Suprapubic skin (tissue), 4 donors: ENCODE results near the gene C2CD2L. TPM values are rescaled to one million over a fixed set of nuclear protein-coding genes. Genes with fewer than 3 reads are reported as not detected.

Experiments used
- DNase-seq, 2 donors: peaks; one replicate each; pipeline ENCODE4 v3.0.0-alpha.2; 2019; ENCODE audit warnings: low spot score in 2 of 2
- H3K27ac ChIP-seq: fragments of 200-600 bp; sonication (generic); one replicate; pipeline ENCODE4 v1.5.1; 2019
- H3K27me3 ChIP-seq: fragments of 200-600 bp; sonication (generic); one replicate; pipeline ENCODE4 v1.5.1; 2019
- H3K36me3 ChIP-seq: fragments of 200-600 bp; sonication (generic); one replicate; pipeline ENCODE4 v1.5.1; 2019
- H3K4me1 ChIP-seq: fragments of 200-600 bp; sonication (generic); one replicate; pipeline ENCODE4 v1.5.1; 2019
- H3K4me3 ChIP-seq: fragments of 200-600 bp; sonication (generic); one replicate; pipeline ENCODE4 v1.5.1; 2019; ENCODE audit warnings: mild to moderate bottlenecking
- H3K9me3 ChIP-seq: fragments of 200-600 bp; sonication (generic); one replicate; pipeline ENCODE4 v1.5.1; 2019
- EP300 ChIP-seq: sonication (generic); formaldehyde crosslinking; IDR thresholded peaks from one replicate; pipeline ENCODE4 v1.6.1; 2017; ENCODE audit warnings: antibody characterized with exemption
- POLR2A ChIP-seq, 2 donors: fragments of 450-650 bp; IDR thresholded peaks; one replicate each; pipeline ENCODE4 v1.6.1; 2017; ENCODE audit warnings: antibody characterized with exemption in 2 of 2, mild to moderate bottlenecking in 2 of 2, moderate library complexity in 2 of 2
- POLR2AphosphoS5 ChIP-seq, 3 donors: sonication (generic); formaldehyde crosslinking; IDR thresholded peaks; one replicate each; pipeline ENCODE4 v1.6.1; 2017; ENCODE audit warnings: antibody characterized with exemption in 3 of 3
- WGBS: methylation state at CpG from one replicate; pipeline ENCODE4 v1.1.5; 2018; 5-methylcytosine and 5-hydroxymethylcytosine counted together
- total RNA-seq, 4 donors: library from RNA; depleted of rRNA; stranded (reverse); fragments of >200 nt; gene quantifications; one replicate each; pipeline ENCODE4 v1.1.0, GENCODE V29; 2016
- TF ChIP-seq, protein P1 (sequence below), 2 donors: fragments of 200-600 bp in 1 of 2; fragments of 450-650 bp in 1 of 2; sonication (generic) in 1 of 2; IDR thresholded peaks; one replicate each; pipeline ENCODE4 v1.5.1; 2016 to 2019; ENCODE audit warnings: antibody characterized with exemption in 2 of 2, mild to moderate bottlenecking in 1 of 2, moderate library complexity in 1 of 2

The C2CD2L gene
- total RNA-seq, 4 donors from 2014 or later: 20.1 to 25.9 (median 21.5) TPM

DNA sequence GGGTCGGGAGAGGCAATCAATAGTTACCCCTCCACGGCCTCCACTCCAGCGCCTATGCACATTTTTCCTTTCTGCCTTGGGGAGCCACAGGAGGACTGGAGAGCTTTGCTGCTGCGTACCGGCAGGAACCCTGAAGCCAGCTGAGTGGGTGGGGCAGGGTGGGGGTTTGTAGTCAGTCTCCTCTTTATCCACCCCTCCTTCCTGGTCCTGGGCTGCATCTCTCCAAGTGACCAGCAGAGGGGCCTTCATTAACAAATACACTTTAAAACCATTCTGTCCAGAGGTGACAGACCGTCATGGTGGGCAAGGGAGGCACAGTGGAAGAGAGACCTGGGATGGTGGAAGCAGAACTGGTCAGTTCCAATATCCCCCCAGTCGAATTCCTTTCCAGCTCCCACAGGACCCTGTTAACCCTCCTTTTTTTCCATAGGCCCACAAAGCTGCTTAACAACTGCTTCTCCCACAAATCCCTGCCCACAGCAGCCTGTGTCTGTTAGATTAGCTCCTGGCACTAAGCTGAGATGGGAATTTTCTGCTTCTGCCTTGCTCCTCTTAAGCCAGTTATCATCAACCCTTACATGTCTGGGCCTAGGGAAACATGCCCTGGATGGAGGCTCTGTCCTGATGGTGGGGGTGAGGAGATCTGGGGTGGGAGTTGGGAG, 37.8 kb downstream of the C2CD2L start:
- no peak overlapping the region for H3K4me3 ChIP-seq
- WGBS: 17% methylated on average over 7 of the region's 7 CpGs
- TF ChIP-seq, protein P1, sequence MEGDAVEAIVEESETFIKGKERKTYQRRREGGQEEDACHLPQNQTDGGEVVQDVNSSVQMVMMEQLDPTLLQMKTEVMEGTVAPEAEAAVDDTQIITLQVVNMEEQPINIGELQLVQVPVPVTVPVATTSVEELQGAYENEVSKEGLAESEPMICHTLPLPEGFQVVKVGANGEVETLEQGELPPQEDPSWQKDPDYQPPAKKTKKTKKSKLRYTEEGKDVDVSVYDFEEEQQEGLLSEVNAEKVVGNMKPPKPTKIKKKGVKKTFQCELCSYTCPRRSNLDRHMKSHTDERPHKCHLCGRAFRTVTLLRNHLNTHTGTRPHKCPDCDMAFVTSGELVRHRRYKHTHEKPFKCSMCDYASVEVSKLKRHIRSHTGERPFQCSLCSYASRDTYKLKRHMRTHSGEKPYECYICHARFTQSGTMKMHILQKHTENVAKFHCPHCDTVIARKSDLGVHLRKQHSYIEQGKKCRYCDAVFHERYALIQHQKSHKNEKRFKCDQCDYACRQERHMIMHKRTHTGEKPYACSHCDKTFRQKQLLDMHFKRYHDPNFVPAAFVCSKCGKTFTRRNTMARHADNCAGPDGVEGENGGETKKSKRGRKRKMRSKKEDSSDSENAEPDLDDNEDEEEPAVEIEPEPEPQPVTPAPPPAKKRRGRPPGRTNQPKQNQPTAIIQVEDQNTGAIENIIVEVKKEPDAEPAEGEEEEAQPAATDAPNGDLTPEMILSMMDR (IDR thresholded peaks at IDR 0.05): peak in 1 of 2 donors; percentile 71
- TF ChIP-seq EP300: no peak
- peaks cover 35% of the 10 kb centered on the region for H3K27me3 ChIP-seq
- H3K27ac ChIP-seq: no peak overlapping the region
- H3K9me3 ChIP-seq: no peaks in the 10 kb centered on the region
- DNase-seq: no peak
- H3K36me3 ChIP-seq: no peaks in the 10 kb centered on the region
- H3K4me1 ChIP-seq: peaks cover 23% of the 10 kb centered on the region

DNA sequence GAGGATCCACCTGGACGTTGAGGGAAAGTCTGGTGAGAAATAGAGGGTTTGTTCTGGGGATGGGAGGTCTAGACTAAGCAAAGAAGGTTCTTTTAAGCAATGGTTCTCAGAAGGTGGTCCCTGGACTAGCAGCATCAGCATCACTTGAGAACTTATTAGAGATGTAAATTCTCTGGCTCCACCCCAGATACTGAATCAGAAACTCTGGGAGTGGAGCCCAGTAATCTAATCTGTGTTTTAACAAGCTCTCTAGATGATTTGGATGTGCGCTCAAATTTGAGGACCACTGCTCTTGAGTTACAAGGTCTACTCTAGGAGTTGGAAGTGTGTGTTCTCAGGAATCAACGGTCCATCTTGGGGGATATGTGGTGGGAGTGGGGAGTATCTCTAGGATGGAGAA, 38.4 kb downstream of the C2CD2L start:
- no peak for DNase-seq
- H3K4me1 ChIP-seq: peaks cover 23% of the 10 kb centered on the region
- WGBS: 50% methylated on average over 3 of the region's 3 CpGs
- peaks cover 37% of the 10 kb centered on the region for H3K27me3 ChIP-seq
- no peak overlapping the region for H3K27ac ChIP-seq
- no peaks in the 10 kb centered on the region for H3K9me3 ChIP-seq
- H3K36me3 ChIP-seq: no peaks in the 10 kb centered on the region
- TF ChIP-seq, protein P1 (IDR thresholded peaks at IDR 0.05): no peak
- TF ChIP-seq POLR2A (IDR thresholded peaks at IDR 0.05) (no peak), EP300 (no peak), POLR2AphosphoS5 (IDR thresholded peaks at IDR 0.05) (no peak)
- H3K4me3 ChIP-seq: no peak overlapping the region

DNA sequence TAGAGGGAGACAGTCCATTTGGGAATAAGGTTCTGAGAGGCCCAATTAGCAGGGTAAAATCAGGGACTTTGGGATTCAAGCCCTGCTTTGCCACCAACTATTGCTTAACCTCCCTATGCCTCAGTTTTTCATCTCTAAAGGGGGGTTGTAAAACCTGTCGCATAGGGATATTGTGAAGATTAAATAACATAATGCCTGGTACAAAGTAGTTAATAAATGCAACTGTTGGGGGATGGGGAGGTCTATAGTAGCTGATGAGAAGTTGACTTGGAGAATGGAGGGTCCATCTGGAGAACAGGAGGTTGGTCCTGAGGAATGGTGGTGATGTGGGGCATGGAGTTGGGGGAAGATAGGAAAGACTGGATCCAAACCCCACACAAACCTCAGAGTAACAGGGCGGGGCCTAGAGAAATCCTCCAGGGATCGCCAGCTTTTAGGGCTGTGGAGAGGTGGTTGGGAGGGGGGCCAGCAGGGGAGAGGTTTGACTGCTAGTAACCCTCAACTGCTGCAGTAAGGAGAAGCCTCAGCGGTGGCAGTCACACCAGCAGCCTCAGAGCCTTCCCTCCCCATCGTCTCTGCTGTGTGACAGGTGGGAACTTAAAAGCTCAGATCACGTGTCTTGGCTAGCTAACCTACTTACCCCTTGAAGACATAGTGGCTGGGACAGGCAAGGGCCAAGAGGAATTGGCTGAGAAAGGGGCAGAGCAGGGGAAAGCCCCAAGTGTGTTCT, 40.6 kb downstream of the C2CD2L start:
- Histone ChIP-seq H3K4me3 (no peak overlapping the region), H3K9me3 (no peaks in the 10 kb centered on the region), H3K27me3 (peaks cover 37% of the 10 kb centered on the region), H3K27ac (no peak overlapping the region), H3K4me1 (peaks cover 23% of the 10 kb centered on the region), H3K36me3 (no peaks in the 10 kb centered on the region)
- WGBS: 59% methylated on average over 6 of the region's 6 CpGs
- TF ChIP-seq POLR2A (IDR thresholded peaks at IDR 0.05): no peak
- DNase-seq: no peak

DNA sequence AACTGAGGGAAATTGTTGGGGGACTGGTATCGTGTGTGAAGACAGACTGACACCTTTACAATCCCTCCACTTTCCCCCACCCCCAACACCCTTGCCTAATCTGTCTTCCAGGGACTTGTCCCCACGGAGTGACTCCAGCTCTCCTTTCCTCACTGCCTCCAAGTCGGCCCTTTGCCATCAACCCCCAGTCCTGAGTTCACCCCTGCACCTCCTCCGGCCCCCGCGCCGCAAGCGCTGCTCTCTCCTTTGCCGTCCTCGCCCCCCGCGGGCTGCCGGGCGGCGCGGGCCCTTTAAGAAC, 41.5 kb downstream of the C2CD2L start:
- H3K27ac ChIP-seq: no peak overlapping the region
- DNase-seq: no peak
- TF ChIP-seq POLR2AphosphoS5 (IDR thresholded peaks at IDR 0.05) (no peak), POLR2A (IDR thresholded peaks at IDR 0.05) (no peak), EP300 (no peak)
- TF ChIP-seq, protein P1 (IDR thresholded peaks at IDR 0.05): no peak
- H3K4me1 ChIP-seq: peaks cover 23% of the 10 kb centered on the region
- H3K9me3 ChIP-seq: no peaks in the 10 kb centered on the region
- H3K4me3 ChIP-seq: peak overlapping the region; percentile 70
- H3K27me3 ChIP-seq: peaks cover 37% of the 10 kb centered on the region
- no peaks in the 10 kb centered on the region for H3K36me3 ChIP-seq
- 3% methylated on average over 16 of the region's 16 CpGs for WGBS

DNA sequence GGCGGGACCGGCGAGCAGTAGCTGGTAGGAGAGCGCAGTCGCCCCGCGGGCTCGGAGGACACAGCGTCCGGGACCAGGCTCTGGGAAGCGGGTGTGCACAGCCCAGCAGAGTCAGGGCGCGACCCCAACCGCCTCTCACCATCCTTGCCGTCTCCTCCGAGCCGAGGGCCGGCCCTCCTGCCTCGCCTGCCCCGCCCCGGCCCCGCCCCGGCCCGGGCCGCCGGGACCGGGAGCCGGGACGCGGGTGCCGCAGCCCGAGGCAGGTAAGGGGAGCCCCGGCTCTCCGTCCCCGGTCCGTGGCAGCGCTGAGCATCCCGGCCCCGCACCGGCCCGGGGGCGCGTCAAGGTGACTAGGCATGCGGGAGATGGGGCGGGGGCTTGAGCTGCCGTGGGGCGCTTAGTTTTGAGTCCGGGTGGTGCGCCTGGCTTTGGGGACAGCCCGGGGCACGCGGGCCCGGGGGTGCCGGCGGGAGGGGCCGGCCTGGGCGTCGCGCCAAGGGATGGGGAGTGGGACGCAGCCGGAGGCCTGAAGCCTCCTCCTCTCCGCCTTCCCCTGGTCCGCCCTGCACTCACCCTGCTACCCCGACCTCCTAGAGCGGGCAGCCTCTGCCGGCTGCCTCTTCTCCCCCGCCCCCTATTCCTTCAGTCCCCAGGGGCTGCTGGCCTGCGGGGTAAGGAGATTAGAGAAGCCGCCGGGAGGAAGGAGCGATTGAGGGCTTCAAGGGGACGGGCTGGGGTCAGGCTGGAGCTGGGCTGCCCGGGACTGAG, 42.1 kb downstream of the C2CD2L start, which contains the start of gene ABCG4:
TSS of gene ABCG4 (plus strand) at position 35 of the 768 bp plus-strand sequence. CDS start 914 bp downstream, outside the sequence.
- H3K27ac ChIP-seq: no peak within 1 kb of the TSS
- peaks cover 37% of the 10 kb centered on the region for H3K27me3 ChIP-seq
- 1% methylated on average over 33 of the region's 73 CpGs for WGBS

More for the DNA sequence above, 42.1 kb downstream of the C2CD2L start, which contains the start of gene ABCG4:
- Histone ChIP-seq H3K36me3 (no peaks in the 10 kb centered on the region), H3K9me3 (no peaks in the 10 kb centered on the region), H3K4me3 (peak within 1 kb of the TSS; percentile 70), H3K4me1 (peaks cover 23% of the 10 kb centered on the region)
- no peak for TF ChIP-seq EP300
- TF ChIP-seq, protein P1 (IDR thresholded peaks at IDR 0.05): no peak
- TF ChIP-seq POLR2A (IDR thresholded peaks at IDR 0.05): no peak
- TF ChIP-seq POLR2AphosphoS5 (IDR thresholded peaks at IDR 0.05): no peak
- no peak for DNase-seq
